Measurements from ENCODE around the gene CCDC148. TPM values are rescaled to one million over a fixed set of nuclear protein-coding genes. Genes with fewer than 3 reads are reported as not detected.

Gene CCDC148
- total and polyA plus RNA-seq, 12 donors: 0.07 to 1.4 (median 0.66) TPM

DNA sequence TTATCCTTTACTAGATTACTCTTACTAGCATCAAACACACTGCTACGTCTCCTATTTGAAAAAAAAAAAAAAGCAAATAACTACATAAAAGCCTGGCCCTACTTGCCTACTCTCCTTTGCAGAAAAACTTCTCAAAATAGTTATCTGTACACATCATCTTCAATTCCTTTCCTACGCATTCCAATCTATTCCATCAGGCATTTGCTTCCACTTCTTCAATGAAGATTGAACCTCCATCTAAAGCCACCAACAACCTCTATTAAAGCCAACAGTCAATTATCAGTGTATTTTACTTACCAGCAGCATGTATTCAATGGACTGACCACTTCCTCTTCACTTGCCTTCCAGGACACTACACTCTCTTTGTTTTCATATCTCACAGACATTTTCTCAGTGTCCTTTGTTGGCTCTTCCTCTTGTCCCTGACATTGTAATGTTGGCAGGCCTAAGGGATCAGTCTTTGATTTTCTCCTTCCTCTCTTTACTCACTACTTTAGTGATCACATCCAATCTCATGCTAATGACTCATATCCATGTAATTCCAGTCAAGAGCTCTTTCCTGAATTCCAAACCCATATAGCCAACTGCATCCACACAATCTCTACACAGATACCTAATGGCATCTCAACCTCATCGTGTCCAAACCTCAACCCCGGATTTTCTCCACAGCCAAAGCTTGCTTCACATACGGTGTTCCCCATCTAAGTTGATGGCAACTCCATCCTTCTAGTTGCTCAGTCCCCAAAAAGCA lies 131.3 kb downstream of the CCDC148 start:
- intact Hi-C loops (cut with DNase I): no loop called here
- no peak for DNase-seq
- WGBS, 2 donors: 77 to 83% methylated on average over 5 of the region's 5 CpGs
- TF ChIP-seq, protein P1, sequence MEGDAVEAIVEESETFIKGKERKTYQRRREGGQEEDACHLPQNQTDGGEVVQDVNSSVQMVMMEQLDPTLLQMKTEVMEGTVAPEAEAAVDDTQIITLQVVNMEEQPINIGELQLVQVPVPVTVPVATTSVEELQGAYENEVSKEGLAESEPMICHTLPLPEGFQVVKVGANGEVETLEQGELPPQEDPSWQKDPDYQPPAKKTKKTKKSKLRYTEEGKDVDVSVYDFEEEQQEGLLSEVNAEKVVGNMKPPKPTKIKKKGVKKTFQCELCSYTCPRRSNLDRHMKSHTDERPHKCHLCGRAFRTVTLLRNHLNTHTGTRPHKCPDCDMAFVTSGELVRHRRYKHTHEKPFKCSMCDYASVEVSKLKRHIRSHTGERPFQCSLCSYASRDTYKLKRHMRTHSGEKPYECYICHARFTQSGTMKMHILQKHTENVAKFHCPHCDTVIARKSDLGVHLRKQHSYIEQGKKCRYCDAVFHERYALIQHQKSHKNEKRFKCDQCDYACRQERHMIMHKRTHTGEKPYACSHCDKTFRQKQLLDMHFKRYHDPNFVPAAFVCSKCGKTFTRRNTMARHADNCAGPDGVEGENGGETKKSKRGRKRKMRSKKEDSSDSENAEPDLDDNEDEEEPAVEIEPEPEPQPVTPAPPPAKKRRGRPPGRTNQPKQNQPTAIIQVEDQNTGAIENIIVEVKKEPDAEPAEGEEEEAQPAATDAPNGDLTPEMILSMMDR (IDR thresholded peaks at IDR 0.05): no peak
- no peak overlapping the region for H3K4me3 ChIP-seq
- no peak for ATAC-seq
- no peak overlapping the region for H3K27ac ChIP-seq
- peaks cover 0 to 16% (median 0%) of the 10 kb centered on the region in 11 donors for H3K9me3 ChIP-seq
- H3K27me3 ChIP-seq: no peaks in the 10 kb centered on the region
- H3K36me3 ChIP-seq: no peaks in the 10 kb centered on the region
- no peaks in the 10 kb centered on the region for H3K4me1 ChIP-seq

DNA sequence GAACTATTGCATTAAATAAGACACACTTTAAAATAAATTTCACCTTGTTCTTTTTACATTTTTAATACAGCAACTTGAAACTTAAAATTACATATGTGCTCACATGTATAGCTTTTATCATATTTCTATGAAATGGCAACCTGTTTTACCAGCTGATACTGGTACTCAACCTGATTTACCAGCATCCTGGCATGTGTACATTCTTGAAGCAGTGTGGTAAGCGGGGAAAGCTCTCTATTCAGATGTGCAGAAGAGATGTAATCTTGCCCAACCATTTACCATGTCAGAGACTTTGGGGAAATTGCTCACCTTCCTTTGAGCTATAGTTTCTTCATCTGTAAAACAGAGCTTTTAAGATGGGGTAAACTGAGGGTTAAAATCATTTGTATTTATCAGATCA lies 133.2 kb downstream of the CCDC148 start:
- 97% methylated on average over 1 of the region's 1 CpG for WGBS, 2 donors
- TF ChIP-seq, protein P1 (IDR thresholded peaks at IDR 0.05): no peak
- H3K27me3 ChIP-seq: no peaks in the 10 kb centered on the region
- no peak overlapping the region for H3K27ac ChIP-seq
- H3K36me3 ChIP-seq: no peaks in the 10 kb centered on the region
- intact Hi-C loops (cut with DNase I): no loop called here
- peaks cover 0 to 18% (median 0%) of the 10 kb centered on the region in 11 donors for H3K9me3 ChIP-seq
- ATAC-seq: no peak
- no peak overlapping the region for H3K4me3 ChIP-seq
- no peaks in the 10 kb centered on the region for H3K4me1 ChIP-seq
- DNase-seq: no peak

- peaks cover 0 to 9% (median 0%) of the 10 kb centered on the region in 11 donors for H3K9me3 ChIP-seq
- H3K4me3 ChIP-seq: no peak overlapping the region
- H3K27ac ChIP-seq: no peak overlapping the region
- WGBS, 2 donors: 18 to 31% methylated on average over 3 of the region's 3 CpGs
- H3K4me1 ChIP-seq: no peaks in the 10 kb centered on the region
- DNase-seq (no peak), ATAC-seq (no peak)
- TF ChIP-seq, protein P1 (IDR thresholded peaks at IDR 0.05): no peak
- no peaks in the 10 kb centered on the region for H3K36me3 ChIP-seq
- intact Hi-C loops (cut with DNase I): no loop called here
- no peaks in the 10 kb centered on the region for H3K27me3 ChIP-seq
Measured at GRCh38 chr2:158321264-158321663, 135.3 kb downstream of the CCDC148 start.

- ATAC-seq (no peak), DNase-seq (no peak)
- TF ChIP-seq, protein P1 (IDR thresholded peaks at IDR 0.05): no peak
- Histone ChIP-seq H3K4me3 (no peak overlapping the region), H3K27ac (no peak overlapping the region), H3K27me3 (no peaks in the 10 kb centered on the region), H3K4me1 (no peaks in the 10 kb centered on the region), H3K9me3 (peaks cover 0 to 9% (median 0%) of the 10 kb centered on the region in 11 donors), H3K36me3 (no peaks in the 10 kb centered on the region)
- intact Hi-C loops (cut with DNase I): no loop called here
- 53 to 77% methylated on average over 1 of the region's 1 CpG for WGBS, 2 donors
Measured at GRCh38 chr2:158319269-158319668, 137.3 kb downstream of the CCDC148 start.

All from heart right ventricle (tissue), 16 donors.